Measurements from ENCODE around the gene SH3PXD2A.

- no peak for TF ChIP-seq EZH2 (IDR thresholded peaks at IDR 0.05)
- no peak for TF ChIP-seq CTCF (IDR thresholded peaks at IDR 0.05)
Observed at GRCh38 chr10:103559776-103560175, 295.6 kb downstream of the SH3PXD2A start.

Measured in neural progenitor cell (in vitro differentiated cells).